Activated naive CD4-positive, alpha-beta T cell treated with anti-CD3 and anti-CD28 coated beads for 36 hours (primary cell): ENCODE measurements around the gene NPHS2. TPM values are rescaled to one million over a fixed set of nuclear protein-coding genes. Genes with fewer than 3 reads are reported as not detected.

Experiments used
- CTCF ChIA-PET: fragments of 350-600 bp; sonication (Branson Sonifier 250); formaldehyde crosslinking; loops from one replicate; lab custom pipeline; 2021; ENCODE audit warnings: antibody characterized with exemption; lab: Charles Lee
- DNase-seq: peaks from one replicate; pipeline ENCODE4 v3.0.0-alpha.2; 2020
- H3K27ac Mint-ChIP-seq: one replicate; pipeline ENCODE4 v1.8.0; 2021; ENCODE audit warnings: mild to moderate bottlenecking, mixed read lengths
- H3K27me3 Mint-ChIP-seq: one replicate; pipeline ENCODE4 v1.8.0; 2021; ENCODE audit warnings: low read depth, mixed read lengths
- H3K36me3 Mint-ChIP-seq: one replicate; pipeline ENCODE4 v1.8.0; 2021; ENCODE audit warnings: low read depth, mixed read lengths
- H3K4me1 Mint-ChIP-seq: one replicate; pipeline ENCODE4 v1.8.0; 2021; ENCODE audit warnings: low read depth, mixed read lengths
- H3K4me3 Mint-ChIP-seq: one replicate; pipeline ENCODE4 v1.8.0; 2021; ENCODE audit warnings: mild to moderate bottlenecking, moderate library complexity, mixed read lengths
- H3K9me3 Mint-ChIP-seq: one replicate; pipeline ENCODE4 v1.8.0; 2021; ENCODE audit warnings: mixed read lengths
- intact Hi-C: fragments of 100-400 bp; cut with micrococcal nuclease; formaldehyde crosslinking; loops from one replicate; pipeline ENCODE4 v1.15.1; 2023
- total RNA-seq, 2 experiments: library from RNA; stranded (reverse); gene quantifications; one replicate each; pipeline ENCODE4 v1.2.3, GENCODE V29; 2021

Gene NPHS2
- not detected for total RNA-seq

DNA sequence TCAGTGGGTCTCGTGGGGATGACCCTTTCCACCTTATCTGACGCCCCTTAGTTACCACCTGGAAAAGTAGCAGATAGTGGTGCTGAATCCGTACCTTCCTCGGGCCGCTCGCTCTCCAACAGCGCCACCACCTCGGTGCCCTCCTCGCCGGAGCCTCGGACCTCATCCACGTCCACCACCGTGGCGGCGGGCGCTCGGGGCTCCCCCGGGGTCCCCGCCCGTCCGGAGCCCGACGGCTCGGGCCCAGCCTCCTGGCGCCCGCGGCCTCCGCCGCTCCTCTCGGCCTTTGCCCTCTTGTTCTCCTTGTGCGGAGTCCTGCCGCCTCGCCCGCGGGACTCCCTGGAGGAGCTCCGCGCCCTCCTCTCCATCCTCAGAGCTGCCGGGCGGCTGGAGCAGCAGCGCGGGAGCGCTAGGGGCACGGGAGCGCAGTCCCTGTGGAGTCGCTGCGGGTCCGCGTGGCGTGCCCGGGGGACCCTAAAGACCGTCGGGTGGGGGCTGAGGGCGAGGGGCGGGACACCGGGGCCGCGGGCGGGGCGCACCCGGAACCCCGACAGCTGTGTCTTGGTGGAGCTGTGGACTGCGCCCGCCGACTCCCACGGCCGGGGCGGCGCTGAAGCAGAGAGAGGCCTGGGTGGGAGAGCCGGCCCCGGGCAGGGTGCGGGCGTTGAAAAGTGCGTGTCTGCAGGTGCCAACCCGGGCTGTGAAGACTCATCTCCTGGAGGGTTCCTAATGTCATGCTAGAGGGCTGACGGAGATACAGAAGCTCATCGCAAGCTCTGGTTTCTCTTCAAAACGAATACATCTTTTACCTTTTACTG is at the start of gene NPHS2:
NPHS2 (minus strand) TSS at position 452 of the 818 bp plus-strand sequence; CDS start at position 368, 84 bp downstream.
- H3K9me3 Mint-ChIP-seq = no peaks in the 10 kb centered on the region
- intact Hi-C loops = no loop called here
- H3K4me3 Mint-ChIP-seq = no peak within 1 kb of the TSS
- no peak within 1 kb of the TSS for H3K27ac Mint-ChIP-seq
- CTCF ChIA-PET = no interaction called here
- no peaks in the 10 kb centered on the region for H3K36me3 Mint-ChIP-seq
- peaks cover 5% of the 10 kb centered on the region for H3K4me1 Mint-ChIP-seq
- no peak for DNase-seq
- peaks cover 47% of the 10 kb centered on the region for H3K27me3 Mint-ChIP-seq

DNA sequence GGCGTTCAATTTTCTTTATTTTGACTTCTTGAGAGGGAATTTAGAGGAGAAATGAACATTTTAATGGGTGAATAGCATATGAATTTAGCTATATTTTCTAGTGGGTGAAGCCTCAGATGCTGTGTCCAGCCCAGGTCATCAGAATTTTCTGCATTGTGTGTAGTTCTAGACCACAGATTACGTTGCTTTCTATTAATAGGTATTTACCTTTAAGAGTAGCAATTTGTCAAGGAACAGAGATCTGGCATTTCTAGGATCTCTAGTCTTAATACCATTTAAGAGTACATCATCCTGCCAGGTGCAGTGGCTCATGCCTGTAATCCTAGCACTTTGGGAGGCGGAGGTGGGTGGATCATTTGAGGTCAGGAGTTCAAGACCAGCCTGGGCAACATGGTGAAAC is 36.6 kb upstream of the NPHS2 start:
- Mint-ChIP-seq H3K27me3 (peaks cover 14% of the 10 kb centered on the region), H3K36me3 (no peaks in the 10 kb centered on the region), H3K9me3 (no peaks in the 10 kb centered on the region), H3K4me1 (no peaks in the 10 kb centered on the region), H3K27ac (no peak overlapping the region), H3K4me3 (no peak overlapping the region)
- no peak for DNase-seq
- CTCF ChIA-PET = no interaction called here
- intact Hi-C loops = no loop called here

DNA sequence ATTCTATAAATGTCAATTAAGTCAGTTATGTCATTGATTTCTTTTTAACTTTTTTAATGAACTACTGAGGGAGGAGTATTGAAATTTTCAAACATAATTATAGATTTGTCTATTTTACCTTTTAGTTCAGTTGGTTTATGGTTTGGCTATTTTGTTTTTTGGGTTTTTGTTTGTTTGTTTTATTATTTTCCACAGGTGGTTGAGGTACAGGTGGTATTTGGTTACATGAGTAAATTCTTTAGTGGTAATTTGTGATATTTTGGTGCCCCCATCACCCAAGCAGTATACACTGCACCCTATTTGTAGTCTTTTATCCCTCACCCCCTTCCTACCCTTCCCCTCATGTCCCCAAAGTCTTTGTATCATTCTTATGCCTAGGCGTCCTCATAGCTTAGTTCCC is 25.3 kb upstream of the NPHS2 start:
- H3K9me3 Mint-ChIP-seq = no peaks in the 10 kb centered on the region
- no peak overlapping the region for H3K4me3 Mint-ChIP-seq
- H3K36me3 Mint-ChIP-seq = no peaks in the 10 kb centered on the region
- peaks cover 22% of the 10 kb centered on the region for H3K27me3 Mint-ChIP-seq
- H3K27ac Mint-ChIP-seq = no peak overlapping the region
- CTCF ChIA-PET = no interaction called here
- no peak for DNase-seq
- intact Hi-C loops = no loop called here
- H3K4me1 Mint-ChIP-seq = no peaks in the 10 kb centered on the region

DNA sequence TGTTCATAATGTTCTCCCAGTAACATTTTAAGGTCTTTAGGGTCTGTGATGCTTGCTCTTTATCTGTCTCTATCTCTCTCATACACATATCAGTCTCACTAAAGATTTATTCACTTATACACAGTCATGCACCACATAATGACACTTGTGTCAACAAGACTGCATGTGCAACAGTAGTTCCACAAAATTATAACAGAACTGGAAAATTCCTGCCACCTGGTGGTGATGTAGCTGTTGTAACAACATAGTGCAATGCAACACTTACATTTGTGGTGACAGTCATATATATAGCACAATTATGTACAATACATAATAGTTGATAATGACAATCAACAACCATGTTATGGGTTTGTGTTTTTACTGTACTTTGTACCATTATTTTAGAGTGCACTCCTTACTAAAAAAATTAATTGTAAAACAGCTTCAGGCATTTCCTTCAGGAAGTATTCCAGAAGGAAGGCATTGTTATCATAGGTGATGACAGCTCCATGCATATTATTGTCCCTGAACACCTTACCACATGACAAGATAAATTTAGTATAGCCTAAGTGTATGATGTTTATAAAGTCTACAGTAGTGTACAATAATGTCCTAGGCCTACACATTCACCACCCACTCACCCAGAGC is 24.0 kb upstream of the NPHS2 start:
- CTCF ChIA-PET = interaction anchor here (0.7 to 1.0 kb wide), 2 partner anchors 49 to 117 kb away, joined by 3 read pairs; no protein-coding TSS in a partner anchor
- H3K27me3 Mint-ChIP-seq = peaks cover 24% of the 10 kb centered on the region
- intact Hi-C loops = loop anchor here (1.0 to 5.0 kb wide), 2 partner anchors 213 to 520 kb away; no protein-coding TSS in a partner anchor
- no peak overlapping the region for H3K4me3 Mint-ChIP-seq
- no peaks in the 10 kb centered on the region for H3K36me3 Mint-ChIP-seq
- no peak overlapping the region for H3K27ac Mint-ChIP-seq
- no peaks in the 10 kb centered on the region for H3K4me1 Mint-ChIP-seq
- DNase-seq = peak; percentile 37
- H3K9me3 Mint-ChIP-seq = no peaks in the 10 kb centered on the region

DNA sequence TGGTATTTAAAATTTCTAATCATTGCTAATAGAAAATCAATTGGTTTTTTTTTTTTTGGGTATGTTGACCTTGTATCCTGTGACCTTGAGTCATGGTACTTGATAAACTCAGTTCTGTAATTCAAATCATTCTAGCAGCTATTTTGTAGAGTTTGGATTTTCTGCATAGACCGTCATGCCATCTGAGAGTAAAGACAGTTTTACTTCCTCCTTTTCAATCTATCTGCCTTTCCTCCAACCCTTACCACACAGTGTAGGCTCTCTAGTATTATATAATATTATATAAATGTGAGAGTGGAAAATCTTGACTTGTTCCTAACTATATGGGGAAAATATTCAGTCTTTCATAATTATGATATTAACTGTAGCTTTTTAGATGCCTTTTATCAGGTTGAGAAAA is 22.9 kb upstream of the NPHS2 start:
- H3K36me3 Mint-ChIP-seq = no peaks in the 10 kb centered on the region
- no peak overlapping the region for H3K4me3 Mint-ChIP-seq
- H3K4me1 Mint-ChIP-seq = no peaks in the 10 kb centered on the region
- peaks cover 27% of the 10 kb centered on the region for H3K27me3 Mint-ChIP-seq
- no peaks in the 10 kb centered on the region for H3K9me3 Mint-ChIP-seq
- H3K27ac Mint-ChIP-seq = no peak overlapping the region
- intact Hi-C loops = loop anchor here (1.0 to 5.0 kb wide), 2 partner anchors 214 to 519 kb away; no protein-coding TSS in a partner anchor
- CTCF ChIA-PET = interaction anchor here (0.6 to 0.7 kb wide), 2 partner anchors 116 to 165 kb away, joined by 3 to 4 read pairs; no protein-coding TSS in a partner anchor
- DNase-seq = no peak

DNA sequence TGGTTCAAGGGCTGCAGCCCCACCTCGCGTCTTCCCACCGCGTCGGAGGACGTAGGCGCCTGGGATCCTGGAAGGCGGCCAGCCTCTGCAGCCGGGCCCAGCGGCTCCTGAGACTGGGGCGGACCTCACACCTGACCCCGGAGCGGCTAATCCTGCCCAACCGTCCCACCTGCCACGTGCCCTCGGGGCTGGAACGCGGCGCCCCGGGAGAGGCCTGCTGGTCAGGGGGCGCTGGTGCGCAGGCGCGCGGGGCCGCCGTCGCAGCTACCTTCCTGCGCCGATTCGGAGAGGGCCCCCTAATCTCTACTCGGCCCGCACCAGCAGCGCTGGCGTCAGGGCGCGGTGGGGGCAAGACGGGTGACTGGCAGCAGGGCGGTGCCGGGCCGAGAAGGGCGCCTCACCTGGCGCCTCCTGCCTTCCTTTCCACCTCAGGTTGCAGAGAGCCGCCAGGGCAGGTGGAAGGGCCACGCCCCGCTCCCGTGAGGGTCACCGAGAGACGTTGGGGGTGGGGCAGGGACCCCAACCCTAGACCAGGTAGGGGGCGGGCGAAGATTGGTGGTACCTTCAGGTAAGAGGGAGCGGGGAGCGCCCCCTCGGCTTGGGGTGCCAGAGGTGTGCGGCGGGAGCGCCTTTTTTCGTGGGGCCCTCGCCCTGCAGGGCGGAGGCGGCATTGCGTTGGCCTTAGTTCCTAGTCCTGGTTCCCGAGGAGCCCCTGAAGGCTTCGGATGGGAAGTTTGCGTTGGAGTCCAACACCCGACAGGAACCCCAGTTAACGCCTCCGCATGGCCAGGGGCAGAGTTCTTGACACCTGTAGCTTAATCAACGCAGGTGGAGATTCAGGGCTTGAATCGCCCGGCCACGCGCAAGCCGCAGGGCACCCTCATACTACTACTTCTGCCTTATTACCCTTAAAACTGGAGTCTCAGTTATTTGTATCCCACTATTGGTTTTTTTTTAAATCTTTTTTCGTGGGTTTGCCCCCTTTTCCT is 16.1 kb upstream of the NPHS2 start, which contains the start of gene TDRD5:
TDRD5 (plus strand) TSS at position 241 of the 989 bp plus-strand sequence. CDS start 784 bp downstream, outside the sequence.
- H3K36me3 Mint-ChIP-seq = no peaks in the 10 kb centered on the region
- H3K9me3 Mint-ChIP-seq = no peaks in the 10 kb centered on the region
- intact Hi-C loops = no loop called here
- H3K27me3 Mint-ChIP-seq = peaks cover 44% of the 10 kb centered on the region
- no peak within 1 kb of the TSS for H3K27ac Mint-ChIP-seq
- no peak within 1 kb of the TSS for H3K4me3 Mint-ChIP-seq
- DNase-seq = no peak
- CTCF ChIA-PET = interaction anchor here (1.2 kb wide), 1 partner anchor 218 kb away, joined by 4 read pairs; no protein-coding TSS in a partner anchor
- no peaks in the 10 kb centered on the region for H3K4me1 Mint-ChIP-seq

DNA sequence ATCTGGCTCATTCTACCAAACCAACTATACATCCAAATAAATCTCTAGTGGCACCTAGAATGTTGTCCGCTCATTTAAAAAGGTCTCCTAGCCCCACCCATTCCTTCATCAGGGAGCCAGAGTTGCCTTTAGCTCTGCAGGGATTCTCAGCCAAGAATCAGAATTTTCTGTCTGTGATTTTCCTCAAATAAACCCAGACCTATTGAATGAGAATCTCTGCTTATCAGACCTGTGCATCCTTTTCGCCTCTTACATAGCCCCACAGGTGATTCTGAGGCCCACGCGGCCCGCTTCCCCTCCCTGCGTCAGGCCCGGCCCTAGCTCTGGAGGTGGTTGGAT is 15.5 kb upstream of the NPHS2 start:
- no peak overlapping the region for H3K27ac Mint-ChIP-seq
- H3K9me3 Mint-ChIP-seq = no peaks in the 10 kb centered on the region
- CTCF ChIA-PET = no interaction called here
- no peak overlapping the region for H3K4me3 Mint-ChIP-seq
- peaks cover 42% of the 10 kb centered on the region for H3K27me3 Mint-ChIP-seq
- DNase-seq = no peak
- no peaks in the 10 kb centered on the region for H3K4me1 Mint-ChIP-seq
- intact Hi-C loops = no loop called here
- no peaks in the 10 kb centered on the region for H3K36me3 Mint-ChIP-seq

DNA sequence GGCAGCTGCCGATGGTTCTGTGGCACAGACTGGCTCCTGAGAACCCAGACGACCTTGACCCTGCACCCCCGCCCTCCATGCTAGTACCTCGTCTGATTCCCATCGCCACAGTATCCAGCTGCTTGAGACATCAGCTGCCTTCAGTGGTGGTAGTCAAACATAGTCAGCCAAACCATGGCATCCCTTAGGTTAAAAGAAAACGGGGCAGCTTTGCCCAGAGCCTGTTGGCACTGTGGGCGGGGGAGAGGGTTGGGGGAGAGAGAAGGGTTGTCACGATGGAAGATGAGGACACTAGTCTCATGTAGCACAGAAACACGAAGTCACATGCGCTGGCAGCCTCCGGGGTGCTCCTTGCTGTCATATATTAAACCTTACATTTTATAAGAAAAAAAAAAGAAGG is 14.9 kb upstream of the NPHS2 start:
- Mint-ChIP-seq H3K4me3 (no peak overlapping the region), H3K36me3 (no peaks in the 10 kb centered on the region), H3K27me3 (peaks cover 44% of the 10 kb centered on the region), H3K4me1 (peaks cover 3% of the 10 kb centered on the region), H3K27ac (no peak overlapping the region), H3K9me3 (no peaks in the 10 kb centered on the region)
- CTCF ChIA-PET = interaction anchor here (0.6 kb wide), 1 partner anchor 118 kb away, joined by 3 read pairs; no protein-coding TSS in a partner anchor
- intact Hi-C loops = no loop called here
- DNase-seq = no peak

DNA sequence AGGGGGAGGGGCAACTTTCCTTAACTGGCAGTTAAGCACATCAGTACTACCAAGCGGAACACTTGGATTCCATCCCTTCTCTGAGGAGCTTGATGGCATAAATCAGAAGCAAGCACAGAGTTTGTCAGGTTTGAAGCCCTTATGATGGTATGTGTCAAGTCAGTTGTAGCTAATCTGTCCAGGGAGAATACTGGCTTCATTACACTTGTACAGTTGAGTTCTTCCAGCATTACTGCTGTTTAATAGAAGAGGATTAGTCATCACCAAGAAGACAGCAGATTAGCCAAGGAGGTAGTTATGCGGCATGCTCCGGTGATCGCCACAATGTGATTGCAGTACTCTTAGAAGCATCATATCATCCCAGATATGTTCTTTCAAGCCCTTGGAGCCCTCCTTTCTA is 13.8 kb upstream of the NPHS2 start:
- no peak for DNase-seq
- H3K9me3 Mint-ChIP-seq = no peaks in the 10 kb centered on the region
- CTCF ChIA-PET = no interaction called here
- no peak overlapping the region for H3K27ac Mint-ChIP-seq
- H3K27me3 Mint-ChIP-seq = peaks cover 47% of the 10 kb centered on the region
- intact Hi-C loops = no loop called here
- no peak overlapping the region for H3K4me3 Mint-ChIP-seq
- H3K4me1 Mint-ChIP-seq = peaks cover 3% of the 10 kb centered on the region
- no peaks in the 10 kb centered on the region for H3K36me3 Mint-ChIP-seq

DNA sequence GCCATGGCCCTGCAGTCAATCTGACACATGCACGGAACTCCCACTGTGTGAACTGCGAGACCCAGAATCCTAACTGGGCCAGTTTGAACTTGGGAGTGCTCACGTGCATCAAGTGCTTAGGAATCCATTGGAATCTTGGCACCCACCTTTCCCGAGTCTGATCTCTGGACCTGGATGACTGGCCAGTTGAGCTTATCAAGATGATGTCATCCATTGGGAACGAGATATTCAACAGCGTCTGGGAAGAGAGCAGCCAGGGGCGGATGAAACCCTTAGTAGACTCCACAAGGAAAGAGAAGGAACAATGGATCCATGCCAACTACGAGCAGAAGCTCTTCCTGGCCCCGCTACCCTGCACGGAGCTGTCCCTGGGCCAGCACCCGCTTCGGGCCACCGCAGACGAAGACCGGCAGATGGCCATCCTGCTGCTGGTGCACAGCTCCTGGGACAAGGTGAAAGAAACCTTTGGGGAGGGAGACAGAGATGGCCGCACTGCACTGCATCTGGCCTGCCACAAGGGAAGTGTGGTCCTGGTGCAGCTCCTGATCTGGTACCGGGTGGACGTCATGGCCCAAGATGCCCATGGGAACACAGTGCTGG is 12.8 kb upstream of the NPHS2 start:
- Mint-ChIP-seq H3K27ac (no peak overlapping the region), H3K36me3 (no peaks in the 10 kb centered on the region), H3K9me3 (no peaks in the 10 kb centered on the region), H3K27me3 (peaks cover 52% of the 10 kb centered on the region), H3K4me3 (no peak overlapping the region), H3K4me1 (peaks cover 3% of the 10 kb centered on the region)
- intact Hi-C loops = no loop called here
- CTCF ChIA-PET = no interaction called here
- DNase-seq = no peak

DNA sequence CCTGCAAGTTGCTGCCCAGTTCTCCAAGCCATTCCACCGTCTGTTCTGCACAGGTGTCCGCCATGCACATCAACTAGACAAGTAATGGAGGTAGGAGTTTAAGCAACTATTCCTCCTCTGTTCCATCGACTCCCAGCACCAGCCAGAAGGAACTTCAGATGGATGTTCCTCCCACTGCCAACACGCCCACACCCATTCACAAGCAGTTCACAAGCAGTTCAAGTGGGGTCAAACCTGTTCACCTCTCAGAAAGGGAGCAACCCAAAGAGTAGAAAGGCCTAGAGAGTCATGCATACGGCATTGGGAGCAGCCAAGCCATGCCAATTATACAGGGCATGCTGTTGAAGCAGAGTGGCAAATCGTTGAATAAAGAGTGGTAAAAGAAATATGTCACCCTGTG is 11.6 kb upstream of the NPHS2 start:
- Mint-ChIP-seq H3K27me3 (peaks cover 54% of the 10 kb centered on the region), H3K36me3 (no peaks in the 10 kb centered on the region), H3K9me3 (no peaks in the 10 kb centered on the region), H3K27ac (no peak overlapping the region), H3K4me3 (no peak overlapping the region), H3K4me1 (peaks cover 3% of the 10 kb centered on the region)
- CTCF ChIA-PET = interaction anchor here (0.8 kb wide), 1 partner anchor 227 kb away, joined by 5 read pairs; no protein-coding TSS in a partner anchor
- DNase-seq = no peak
- intact Hi-C loops = no loop called here
